ENCODE data around the gene PKNOX2.

PKNOX2 gene

GRCh38 chr11:125368757-125369156, 204.2 kb downstream of the PKNOX2 start:
- peaks cover 32% of the 10 kb centered on the region for H3K4me1 ChIP-seq (ENCODE audit: control insufficient read depth, insufficient read depth, low read length)
- H3K27me3 ChIP-seq (ENCODE audit: control insufficient read depth, insufficient read depth, low read length) = peaks cover 7% of the 10 kb centered on the region
- no peaks in the 10 kb centered on the region for H3K9me3 ChIP-seq (ENCODE audit: control insufficient read depth, insufficient read depth, low read length)
- no peaks in the 10 kb centered on the region for H3K36me3 ChIP-seq (ENCODE audit: control insufficient read depth, insufficient read depth, low read length)
- no peak overlapping the region for H3K4me3 ChIP-seq (ENCODE audit: low read depth, low read length)
- no peak overlapping the region for H3K9ac ChIP-seq (ENCODE audit: low read depth, low read length)
- H3K27ac ChIP-seq (ENCODE audit: low read depth, low read length) = no peak overlapping the region

GRCh38 chr11:125369808-125370207, 205.3 kb downstream of the PKNOX2 start:
- Histone ChIP-seq H3K4me3 (ENCODE audit: low read depth, low read length) (no peak overlapping the region), H3K36me3 (ENCODE audit: control insufficient read depth, insufficient read depth, low read length) (no peaks in the 10 kb centered on the region), H3K9ac (ENCODE audit: low read depth, low read length) (no peak overlapping the region), H3K4me1 (ENCODE audit: control insufficient read depth, insufficient read depth, low read length) (peaks cover 32% of the 10 kb centered on the region), H3K9me3 (ENCODE audit: control insufficient read depth, insufficient read depth, low read length) (no peaks in the 10 kb centered on the region), H3K27ac (ENCODE audit: low read depth, low read length) (no peak overlapping the region), H3K27me3 (ENCODE audit: control insufficient read depth, insufficient read depth, low read length) (peaks cover 8% of the 10 kb centered on the region)

- Histone ChIP-seq H3K27me3 (ENCODE audit: control insufficient read depth, insufficient read depth, low read length) (peaks cover 8% of the 10 kb centered on the region), H3K36me3 (ENCODE audit: control insufficient read depth, insufficient read depth, low read length) (no peaks in the 10 kb centered on the region), H3K4me1 (ENCODE audit: control insufficient read depth, insufficient read depth, low read length) (peaks cover 32% of the 10 kb centered on the region), H3K9me3 (ENCODE audit: control insufficient read depth, insufficient read depth, low read length) (no peaks in the 10 kb centered on the region), H3K9ac (ENCODE audit: low read depth, low read length) (no peak overlapping the region), H3K4me3 (ENCODE audit: low read depth, low read length) (peak overlapping the region; percentile 45), H3K27ac (ENCODE audit: low read depth, low read length) (peak overlapping the region; percentile 59)
These were observed 206.2 kb downstream of the PKNOX2 start for GRCh38 chr11:125370561-125371389.

DNA sequence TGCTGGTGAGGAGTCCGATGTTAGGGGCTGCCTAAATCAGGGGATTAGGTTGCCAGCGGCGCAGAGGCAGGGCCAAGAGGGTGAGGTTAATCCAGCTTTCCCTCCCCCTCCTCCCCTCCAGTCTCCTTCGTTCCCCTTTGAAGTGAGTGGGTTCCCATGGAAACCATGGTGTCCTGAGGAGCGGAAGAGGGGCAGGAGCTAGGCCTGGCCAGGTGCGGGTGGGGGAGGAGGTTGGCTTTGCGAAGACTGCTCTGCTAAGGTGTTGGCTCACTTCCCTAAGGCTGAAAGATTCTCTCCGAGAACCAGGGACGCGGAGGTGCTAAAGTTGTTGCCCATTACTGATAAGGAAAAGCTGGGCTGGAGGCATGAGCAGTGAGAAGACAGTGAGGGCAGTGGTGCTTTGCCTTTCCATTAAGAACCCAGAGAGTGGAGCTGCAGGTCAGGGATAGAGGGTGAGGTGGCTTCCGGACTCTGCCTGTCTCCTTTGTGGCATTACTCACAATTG, 206.9 kb downstream of the PKNOX2 start:
- H3K27me3 ChIP-seq (ENCODE audit: control insufficient read depth, insufficient read depth, low read length) = peaks cover 8% of the 10 kb centered on the region
- no peak overlapping the region for H3K9ac ChIP-seq (ENCODE audit: low read depth, low read length)
- H3K4me3 ChIP-seq (ENCODE audit: low read depth, low read length) = peak overlapping the region; percentile 45
- H3K9me3 ChIP-seq (ENCODE audit: control insufficient read depth, insufficient read depth, low read length) = no peaks in the 10 kb centered on the region
- H3K27ac ChIP-seq (ENCODE audit: low read depth, low read length) = peak overlapping the region; percentile 59
- no peaks in the 10 kb centered on the region for H3K36me3 ChIP-seq (ENCODE audit: control insufficient read depth, insufficient read depth, low read length)
- peaks cover 36% of the 10 kb centered on the region for H3K4me1 ChIP-seq (ENCODE audit: control insufficient read depth, insufficient read depth, low read length)

DNA sequence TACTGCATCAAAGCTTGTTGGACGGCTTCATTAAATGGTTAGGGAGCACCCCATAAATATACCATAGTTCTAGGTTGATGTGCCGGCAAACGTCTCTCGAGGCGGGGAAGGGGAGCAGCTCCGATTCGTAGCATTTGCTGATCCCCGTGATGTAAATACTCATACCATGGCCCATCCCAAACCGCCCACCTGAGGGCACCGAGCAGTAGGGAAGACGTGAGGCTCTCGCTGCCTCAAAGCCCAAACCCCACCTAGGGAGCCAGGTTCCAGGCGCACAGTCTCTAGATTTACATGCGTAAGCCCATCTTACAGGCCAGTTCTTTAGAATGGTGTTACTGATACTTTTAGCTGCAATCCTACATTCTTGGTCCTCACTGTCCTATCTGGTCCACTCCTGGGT, 207.5 kb downstream of the PKNOX2 start:
- Histone ChIP-seq H3K9ac (ENCODE audit: low read depth, low read length) (no peak overlapping the region), H3K27ac (ENCODE audit: low read depth, low read length) (peak overlapping the region; percentile 59), H3K4me3 (ENCODE audit: low read depth, low read length) (peak overlapping the region; percentile 45), H3K9me3 (ENCODE audit: control insufficient read depth, insufficient read depth, low read length) (no peaks in the 10 kb centered on the region), H3K27me3 (ENCODE audit: control insufficient read depth, insufficient read depth, low read length) (peaks cover 8% of the 10 kb centered on the region), H3K36me3 (ENCODE audit: control insufficient read depth, insufficient read depth, low read length) (no peaks in the 10 kb centered on the region), H3K4me1 (ENCODE audit: control insufficient read depth, insufficient read depth, low read length) (peaks cover 36% of the 10 kb centered on the region)

- no peak overlapping the region for H3K9ac ChIP-seq (ENCODE audit: low read depth, low read length)
- no peak overlapping the region for H3K4me3 ChIP-seq (ENCODE audit: low read depth, low read length)
- peaks cover 36% of the 10 kb centered on the region for H3K4me1 ChIP-seq (ENCODE audit: control insufficient read depth, insufficient read depth, low read length)
- H3K27me3 ChIP-seq (ENCODE audit: control insufficient read depth, insufficient read depth, low read length) = peaks cover 8% of the 10 kb centered on the region
- H3K9me3 ChIP-seq (ENCODE audit: control insufficient read depth, insufficient read depth, low read length) = no peaks in the 10 kb centered on the region
- no peak overlapping the region for H3K27ac ChIP-seq (ENCODE audit: low read depth, low read length)
- H3K36me3 ChIP-seq (ENCODE audit: control insufficient read depth, insufficient read depth, low read length) = no peaks in the 10 kb centered on the region
These were observed 208.4 kb downstream of the PKNOX2 start for GRCh38 chr11:125372911-125373310.

GRCh38 chr11:125373426-125374391, 209.2 kb downstream of the PKNOX2 start:
- Histone ChIP-seq H3K27ac (ENCODE audit: low read depth, low read length) (no peak overlapping the region), H3K36me3 (ENCODE audit: control insufficient read depth, insufficient read depth, low read length) (no peaks in the 10 kb centered on the region), H3K4me3 (ENCODE audit: low read depth, low read length) (no peak overlapping the region), H3K27me3 (ENCODE audit: control insufficient read depth, insufficient read depth, low read length) (peaks cover 8% of the 10 kb centered on the region), H3K9ac (ENCODE audit: low read depth, low read length) (no peak overlapping the region), H3K4me1 (ENCODE audit: control insufficient read depth, insufficient read depth, low read length) (peaks cover 36% of the 10 kb centered on the region), H3K9me3 (ENCODE audit: control insufficient read depth, insufficient read depth, low read length) (no peaks in the 10 kb centered on the region)

- no peak overlapping the region for H3K9ac ChIP-seq (ENCODE audit: low read depth, low read length)
- no peak overlapping the region for H3K27ac ChIP-seq (ENCODE audit: low read depth, low read length)
- no peak overlapping the region for H3K4me3 ChIP-seq (ENCODE audit: low read depth, low read length)
- peaks cover 34% of the 10 kb centered on the region for H3K4me1 ChIP-seq (ENCODE audit: control insufficient read depth, insufficient read depth, low read length)
- peaks cover 8% of the 10 kb centered on the region for H3K27me3 ChIP-seq (ENCODE audit: control insufficient read depth, insufficient read depth, low read length)
- H3K9me3 ChIP-seq (ENCODE audit: control insufficient read depth, insufficient read depth, low read length) = no peaks in the 10 kb centered on the region
- no peaks in the 10 kb centered on the region for H3K36me3 ChIP-seq (ENCODE audit: control insufficient read depth, insufficient read depth, low read length)
These were observed 209.8 kb downstream of the PKNOX2 start for GRCh38 chr11:125374398-125374797.

- Histone ChIP-seq H3K27ac (ENCODE audit: low read depth, low read length) (no peak overlapping the region), H3K27me3 (ENCODE audit: control insufficient read depth, insufficient read depth, low read length) (peaks cover 8% of the 10 kb centered on the region), H3K9ac (ENCODE audit: low read depth, low read length) (no peak overlapping the region), H3K4me3 (ENCODE audit: low read depth, low read length) (no peak overlapping the region), H3K36me3 (ENCODE audit: control insufficient read depth, insufficient read depth, low read length) (no peaks in the 10 kb centered on the region), H3K4me1 (ENCODE audit: control insufficient read depth, insufficient read depth, low read length) (peaks cover 26% of the 10 kb centered on the region), H3K9me3 (ENCODE audit: control insufficient read depth, insufficient read depth, low read length) (no peaks in the 10 kb centered on the region)
These were observed 210.6 kb downstream of the PKNOX2 start for GRCh38 chr11:125375146-125375545.

DNA sequence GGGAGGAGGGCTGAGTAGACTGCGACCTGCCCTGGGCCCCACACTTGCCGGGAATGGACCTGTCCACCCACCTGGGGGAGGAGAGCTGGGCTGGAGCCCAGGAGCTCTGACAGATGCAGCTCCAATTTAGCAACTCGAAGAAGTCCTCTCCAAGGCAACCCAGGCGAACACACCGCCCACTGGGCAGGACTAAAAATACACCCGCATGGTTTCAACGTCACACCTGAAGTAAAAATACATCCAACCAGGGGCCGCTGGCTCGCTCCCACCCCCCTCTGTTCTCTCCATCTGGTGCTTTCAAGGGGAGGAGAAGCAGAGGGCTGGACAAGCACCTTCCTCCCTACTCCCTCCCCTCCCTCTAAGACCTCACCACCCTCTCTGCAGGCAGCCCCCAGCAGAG, 211.6 kb downstream of the PKNOX2 start:
- Histone ChIP-seq H3K4me3 (ENCODE audit: low read depth, low read length) (no peak overlapping the region), H3K36me3 (ENCODE audit: control insufficient read depth, insufficient read depth, low read length) (no peaks in the 10 kb centered on the region), H3K9me3 (ENCODE audit: control insufficient read depth, insufficient read depth, low read length) (no peaks in the 10 kb centered on the region), H3K27ac (ENCODE audit: low read depth, low read length) (no peak overlapping the region), H3K4me1 (ENCODE audit: control insufficient read depth, insufficient read depth, low read length) (peaks cover 16% of the 10 kb centered on the region), H3K9ac (ENCODE audit: low read depth, low read length) (no peak overlapping the region), H3K27me3 (ENCODE audit: control insufficient read depth, insufficient read depth, low read length) (peaks cover 8% of the 10 kb centered on the region)

Measured in HUES48 (cell line).